A549 (cell line): ENCODE data around the gene MMRN1.
"Not testable (repeated sequence)": the region's sequence is repeated elsewhere in the genome, so short reads cannot be mapped to it uniquely, and the experiment has no call there.

ENCODE experiments used
- CEBPB ChIP-seq, 2 experiments: fragments of >200 bp in 1 of 2; sonication (Bioruptor Twin) in 1 of 2; formaldehyde crosslinking in 1 of 2; IDR thresholded peaks; 2 replicates each; pipeline ENCODE4 v1.6.1; 2012 to 2016
- CTCF ChIP-seq: fragments of >200 bp; sonication (Bioruptor Twin); formaldehyde crosslinking; IDR thresholded peaks from 3 replicates; pipeline ENCODE4 v1.5.1; 2016
- E2F6 ChIP-seq: IDR thresholded peaks from 2 replicates; pipeline ENCODE4 v1.6.1; 2012; ENCODE audit warnings: low read depth, borderline replicate concordance
- EHF ChIP-seq: fragments of 250-450 bp; sonication (Bioruptor Pico); IDR thresholded peaks from 2 replicates; pipeline ENCODE4 v1.5.0; 2020; ENCODE audit warnings: mild to moderate bottlenecking
- MAFK ChIP-seq: fragments of 450-650 bp; IDR thresholded peaks from 2 replicates; pipeline ENCODE4 v1.6.1; 2014; ENCODE audit not compliant: partially characterized antibody
- MYC ChIP-seq: IDR thresholded peaks from 2 replicates; pipeline ENCODE4 v1.6.1; 2012; ENCODE audit warnings: mild to moderate bottlenecking, inconsistent platforms, low read length, improper control_type of control experiment, borderline replicate concordance
- PBX3 ChIP-seq: IDR thresholded peaks from 2 replicates; pipeline ENCODE4 v1.6.1; 2012
- PHF8 ChIP-seq: fragments of 200-600 bp; sonication (generic); IDR thresholded peaks from 2 replicates; pipeline ENCODE4 v1.6.1; 2016; ENCODE audit warnings: low read depth, mild to moderate bottlenecking, antibody characterized with exemption, moderate library complexity, borderline replicate concordance
- POLR2A ChIP-seq: IDR thresholded peaks from 2 replicates; pipeline ENCODE4 v1.6.1; 2012; ENCODE audit warnings: mild to moderate bottlenecking, low read length
- RAD21 ChIP-seq, 2 experiments: fragments of >200 bp in 1 of 2; sonication (Bioruptor Twin) in 1 of 2; formaldehyde crosslinking in 1 of 2; IDR thresholded peaks in 1 of 2; conservative IDR thresholded peaks in 1 of 2; 2 replicates in 1 of 2; 3 replicates in 1 of 2; pipeline ENCODE4 v1.6.1; 2012 to 2018; ENCODE audit warnings: inconsistent platforms in 1 of 2

- not testable (repeated sequence) for TF ChIP-seq EHF (CRISPR knock-in tag); PBX3; E2F6; CEBPB (IDR thresholded peaks at IDR 0.05); PHF8; POLR2A; MYC; MAFK
- TF ChIP-seq CTCF (peak; percentile 65), RAD21 (conservative IDR thresholded peaks at IDR 0.05 in 1 of 2, IDR thresholded peaks at IDR 0.05 in 1 of 2) (peak; percentile 79 to 81)
These were observed 7.3 kb downstream of the MMRN1 start for GRCh38 chr4:89901808-89902431.
